Occipital lobe (tissue), 2 donors: Measurements from ENCODE around the gene TMEM190. TPM values are rescaled to one million over a fixed set of nuclear protein-coding genes. Genes with fewer than 3 reads are reported as not detected.
A peak's percentile ranks its signal among the peaks of the same experiment; 100 is the strongest.
"Not testable (repeated sequence)": the region's sequence is repeated elsewhere in the genome, so short reads cannot be mapped to it uniquely, and the experiment has no call there.

ENCODE experiments used
- DNase-seq: peaks from one replicate; lab custom pipeline; 2025; lab: John Stamatoyannopoulos, UW
- total RNA-seq: library from RNA; depleted of rRNA; stranded (reverse); fragments of >200 nt; gene quantifications from one replicate; pipeline ENCODE4 v1.2.3, GENCODE V29; 2014

The TMEM190 gene
- total RNA-seq, 1 donor from 2014 or later, result not detected

GRCh38 chr19:55389386-55390317, 13.0 kb downstream of the TMEM190 start:
- DNase-seq, result no peak

- no peak for DNase-seq
Measured at GRCh38 chr19:55390461-55390880, 13.8 kb downstream of the TMEM190 start.

- no peak for DNase-seq
Measured at GRCh38 chr19:55391191-55391670, 14.6 kb downstream of the TMEM190 start.

GRCh38 chr19:55391702-55392615, 15.3 kb downstream of the TMEM190 start:
- DNase-seq, result no peak

- no peak for DNase-seq
Measured at GRCh38 chr19:55392820-55393761, 16.5 kb downstream of the TMEM190 start.

- no peak for DNase-seq
Measured at GRCh38 chr19:55398200-55398925, 21.7 kb downstream of the TMEM190 start.

- DNase-seq, result no peak
Measured at GRCh38 chr19:55400281-55401087, 23.9 kb downstream of the TMEM190 start.

- DNase-seq, result not testable (repeated sequence)
Measured at GRCh38 chr19:55401390-55401789, 24.8 kb downstream of the TMEM190 start.

- DNase-seq, result no peak
Measured at GRCh38 chr19:55402509-55402908, 25.9 kb downstream of the TMEM190 start.

GRCh38 chr19:55405638-55406037, 29.0 kb downstream of the TMEM190 start:
- DNase-seq, result no peak

- no peak for DNase-seq
Measured at GRCh38 chr19:55406091-55406825, 29.6 kb downstream of the TMEM190 start.

GRCh38 chr19:55406826-55407549, 30.4 kb downstream of the TMEM190 start:
- no peak for DNase-seq

GRCh38 chr19:55407550-55407799, 30.8 kb downstream of the TMEM190 start, which contains the start of gene UBE2S:
Gene UBE2S, minus strand, starts transcription at chr19:55407788. Its CDS starts 199 bp downstream, at chr19:55407589.
- DNase-seq, result not testable (repeated sequence)

- DNase-seq, result peak; percentile 97
Measured at GRCh38 chr19:55407800-55408532, 31.3 kb downstream of the TMEM190 start.

GRCh38 chr19:55408533-55408872, 31.9 kb downstream of the TMEM190 start:
- no peak for DNase-seq

GRCh38 chr19:55409179-55409578, 32.6 kb downstream of the TMEM190 start:
- DNase-seq, result not testable (repeated sequence)

GRCh38 chr19:55410168-55410567, 33.5 kb downstream of the TMEM190 start:
- no peak for DNase-seq
